GM21390 (cell line): ENCODE measurements around the gene UNC5B.

Experiments used
- ATAC-seq: cut with Tn5 transposase; IDR thresholded peaks from one replicate; pipeline ENCODE4 v1.9.1; 2021; ENCODE audit not compliant: unreplicated experiment

The UNC5B gene

GRCh38 chr10:71314028-71314693 lies 101.8 kb downstream of the UNC5B start:
- ATAC-seq = no peak

- no peak for ATAC-seq
Observed at GRCh38 chr10:71314694-71315225, 102.4 kb downstream of the UNC5B start.

GRCh38 chr10:71316056-71316785 lies 103.9 kb downstream of the UNC5B start:
- no peak for ATAC-seq

GRCh38 chr10:71316786-71317160 lies 104.4 kb downstream of the UNC5B start:
- no peak for ATAC-seq

- ATAC-seq = no peak
Observed at GRCh38 chr10:71317739-71318138, 105.4 kb downstream of the UNC5B start.

- ATAC-seq = peak; percentile 80
Observed at GRCh38 chr10:71319042-71319799, 106.9 kb downstream of the UNC5B start, which contains the start of gene SLC29A3. Gene SLC29A3, plus strand, starts transcription at chr10:71319259. Its CDS starts 51 bp downstream, at chr10:71319310.

GRCh38 chr10:71319800-71320392 lies 107.5 kb downstream of the UNC5B start:
- ATAC-seq = peak; percentile 22

GRCh38 chr10:71320592-71320991 lies 108.2 kb downstream of the UNC5B start:
- ATAC-seq = no peak

- ATAC-seq = no peak
Observed at GRCh38 chr10:71321386-71321785, 109.0 kb downstream of the UNC5B start.

GRCh38 chr10:71323407-71323806 lies 111.0 kb downstream of the UNC5B start:
- no peak for ATAC-seq

GRCh38 chr10:71324743-71325142 lies 112.4 kb downstream of the UNC5B start:
- no peak for ATAC-seq

- no peak for ATAC-seq
Observed at GRCh38 chr10:71325267-71325666, 112.9 kb downstream of the UNC5B start.

GRCh38 chr10:71326464-71326881 lies 114.1 kb downstream of the UNC5B start:
- ATAC-seq = no peak

- no peak for ATAC-seq
Observed at GRCh38 chr10:71330789-71331404, 118.5 kb downstream of the UNC5B start.

- no peak for ATAC-seq
Observed at GRCh38 chr10:71331736-71332135, 119.4 kb downstream of the UNC5B start.

GRCh38 chr10:71332466-71332865 lies 120.1 kb downstream of the UNC5B start:
- no peak for ATAC-seq

GRCh38 chr10:71333129-71333887 lies 120.9 kb downstream of the UNC5B start:
- ATAC-seq = no peak

- no peak for ATAC-seq
Observed at GRCh38 chr10:71334221-71334791, 121.9 kb downstream of the UNC5B start.

- ATAC-seq = no peak
Observed at GRCh38 chr10:71335173-71335708, 122.9 kb downstream of the UNC5B start.
